ENCODE data around the gene PIM1. TPM values are rescaled to one million over a fixed set of nuclear protein-coding genes. Genes with fewer than 3 reads are reported as not detected.

Gene PIM1
- total RNA-seq, 4 donors from 2014 or later, result 13.1 to 54.5 (median 22.2) TPM

- TF ChIP-seq CTCF (IDR thresholded peaks at IDR 0.05) (no peak), POLR2A (IDR thresholded peaks at IDR 0.05) (no peak)
- no peaks in the 10 kb centered on the region for H3K9me3 ChIP-seq
- H3K27me3 ChIP-seq, result no peaks in the 10 kb centered on the region
- no peak overlapping the region for H3K4me3 ChIP-seq (replicated peaks in 1 of 3)
- intact Hi-C loops (cut with DNase I), result loop anchor here (10.0 kb wide), 3 partner anchors 194 to 454 kb away; partner anchors contain the start of gene PPIL1
- WGBS, 2 donors, result 86 to 88% methylated on average over 8 of the region's 8 CpGs
- no peak overlapping the region for H3K27ac ChIP-seq
- no peaks in the 10 kb centered on the region for H3K4me1 ChIP-seq
- H3K36me3 ChIP-seq, result no peaks in the 10 kb centered on the region
- no peak for DNase-seq
Measured at GRCh38 chr6:37218511-37218910, 48.6 kb downstream of the PIM1 start.

GRCh38 chr6:37221585-37222124 lies 51.7 kb downstream of the PIM1 start:
- H3K4me1 ChIP-seq, result no peaks in the 10 kb centered on the region
- H3K36me3 ChIP-seq, result no peaks in the 10 kb centered on the region
- TF ChIP-seq CTCF (IDR thresholded peaks at IDR 0.05) (no peak), POLR2A (IDR thresholded peaks at IDR 0.05) (no peak)
- intact Hi-C loops (cut with DNase I), result no loop called here
- DNase-seq, result no peak
- H3K9me3 ChIP-seq, result no peaks in the 10 kb centered on the region
- peak overlapping the region in 1 of 3 donors; percentile 47 for H3K4me3 ChIP-seq (replicated peaks in 1 of 3)
- WGBS, 2 donors, result 73 to 89% methylated on average over 4 to 6 of the region's 6 CpGs
- peak overlapping the region in 2 of 3 donors; percentile 1 to 80 for H3K27ac ChIP-seq
- no peaks in the 10 kb centered on the region for H3K27me3 ChIP-seq

GRCh38 chr6:37222125-37222967 lies 52.4 kb downstream of the PIM1 start:
- Histone ChIP-seq H3K27ac (peak overlapping the region in 2 of 3 donors; percentile 1 to 80), H3K9me3 (no peaks in the 10 kb centered on the region), H3K36me3 (no peaks in the 10 kb centered on the region), H3K4me3 (replicated peaks in 1 of 3) (peak overlapping the region in 2 of 3 donors; percentile 7 to 47), H3K27me3 (no peaks in the 10 kb centered on the region), H3K4me1 (no peaks in the 10 kb centered on the region)
- intact Hi-C loops (cut with DNase I), result no loop called here
- TF ChIP-seq POLR2A (IDR thresholded peaks at IDR 0.05), result peak in 1 of 2 donors; percentile 76
- TF ChIP-seq CTCF (IDR thresholded peaks at IDR 0.05), result no peak
- 1 to 2% methylated on average over 15 to 17 of the region's 39 CpGs for whole genome bisulfite sequencing, 2 donors
- DNase-seq, result peak; percentile 94 to 95

GRCh38 chr6:37222992-37223391 lies 53.0 kb downstream of the PIM1 start:
- Histone ChIP-seq H3K36me3 (no peaks in the 10 kb centered on the region), H3K27me3 (no peaks in the 10 kb centered on the region), H3K4me3 (replicated peaks in 1 of 3) (peak overlapping the region in 1 of 3 donors; percentile 47), H3K4me1 (no peaks in the 10 kb centered on the region), H3K27ac (peak overlapping the region in 1 of 3 donors; percentile 80), H3K9me3 (no peaks in the 10 kb centered on the region)
- intact Hi-C loops (cut with DNase I), result no loop called here
- no peak for DNase-seq
- TF ChIP-seq POLR2A (IDR thresholded peaks at IDR 0.05) (no peak), CTCF (IDR thresholded peaks at IDR 0.05) (no peak)

Other genes starting within 250 kb of the PIM1 start
- gene PI16, start 215.4 kb upstream of the PIM1 start, total RNA-seq, result 10 to 100 TPM in 2 of 4 donors, 1 to 10 TPM in 2; 5.1 to 22.9 (median 9.1) TPM
- 1,000 to 10,000 TPM in 1 of 4 donors, 100 to 1,000 TPM in 3; 571 to 1,096 (median 866) TPM for gene MTCH1, start 184.0 kb upstream of the PIM1 start, total RNA-seq
- 10 to 100 TPM; 14.9 to 25.8 (median 23.1) TPM for gene FGD2, start 164.5 kb upstream of the PIM1 start, total RNA-seq
- 10 to 100 TPM; 11.5 to 15.7 (median 14.2) TPM for gene TBC1D22B, start 87.6 kb downstream of the PIM1 start, total RNA-seq
- gene TMEM217, start 88.0 kb downstream of the PIM1 start, total RNA-seq, result 1 to 10 TPM in 2 of 4 donors, under 1 TPM in 1, not detected in 1; 0.22 to 3.8 (median 1.0) TPM
- gene RNF8, start 183.8 kb downstream of the PIM1 start, total RNA-seq, result 10 to 100 TPM in 3 of 4 donors, 1 to 10 TPM in 1; 8.0 to 18.4 (median 16.0) TPM